ENCODE results near the gene NOL12. TPM values are rescaled to one million over a fixed set of nuclear protein-coding genes. Genes with fewer than 3 reads are reported as not detected.
"Not testable (repeated sequence)": the region's sequence is repeated elsewhere in the genome, so short reads cannot be mapped to it uniquely, and the experiment has no call there.

Gene NOL12
- total RNA-seq, 2 donors from 2014 or later = 26.2 to 34.8 TPM

- H3K4me3 Mint-ChIP-seq = no peak overlapping the region
- H3K9me3 ChIP-seq (ENCODE audit: control insufficient read depth, low read length, poor library complexity, severe bottlenecking) = no peaks in the 10 kb centered on the region
- no peak overlapping the region for H3K27ac Mint-ChIP-seq
- no peaks in the 10 kb centered on the region for H3K27me3 Mint-ChIP-seq
- ATAC-seq (no peak), DNase-seq (no peak)
- H3K36me3 Mint-ChIP-seq (ENCODE audit: low read depth) = no peaks in the 10 kb centered on the region
- peaks cover 2% of the 10 kb centered on the region for H3K4me1 Mint-ChIP-seq
Measured at GRCh38 chr22:37650463-37651136, 35.5 kb upstream of the NOL12 start.

GRCh38 chr22:37654563-37655251 is 31.4 kb upstream of the NOL12 start:
- ATAC-seq (no peak), DNase-seq (no peak)
- Mint-ChIP-seq H3K4me1 (peaks cover 21% of the 10 kb centered on the region), H3K27ac (no peak overlapping the region), H3K4me3 (no peak overlapping the region), H3K27me3 (no peaks in the 10 kb centered on the region), H3K36me3 (ENCODE audit: low read depth) (no peaks in the 10 kb centered on the region)
- no peaks in the 10 kb centered on the region for H3K9me3 ChIP-seq (ENCODE audit: control insufficient read depth, low read length, poor library complexity, severe bottlenecking)

GRCh38 chr22:37655252-37655563 is 30.9 kb upstream of the NOL12 start:
- DNase-seq (no peak), ATAC-seq (no peak)
- Mint-ChIP-seq H3K27ac (no peak overlapping the region), H3K27me3 (no peaks in the 10 kb centered on the region), H3K4me1 (peaks cover 26% of the 10 kb centered on the region), H3K4me3 (no peak overlapping the region), H3K36me3 (ENCODE audit: low read depth) (no peaks in the 10 kb centered on the region)
- no peaks in the 10 kb centered on the region for H3K9me3 ChIP-seq (ENCODE audit: control insufficient read depth, low read length, poor library complexity, severe bottlenecking)

GRCh38 chr22:37656583-37656982 is 29.6 kb upstream of the NOL12 start:
- H3K36me3 Mint-ChIP-seq (ENCODE audit: low read depth); H3K27me3 Mint-ChIP-seq: not testable (repeated sequence)

GRCh38 chr22:37657590-37658132 is 28.5 kb upstream of the NOL12 start:
- Mint-ChIP-seq H3K27ac (peak overlapping the region; percentile 92), H3K36me3 (ENCODE audit: low read depth) (peaks cover 3% of the 10 kb centered on the region)

More at GRCh38 chr22:37656583-37656982, 29.6 kb upstream of the NOL12 start:
- H3K27ac Mint-ChIP-seq = peak overlapping the region; percentile 54
- peaks cover 31% of the 10 kb centered on the region for H3K4me1 Mint-ChIP-seq
- peak overlapping the region; percentile 36 for H3K4me3 Mint-ChIP-seq
- H3K9me3 ChIP-seq (ENCODE audit: control insufficient read depth, low read length, poor library complexity, severe bottlenecking); ATAC-seq; DNase-seq: not testable (repeated sequence)

GRCh38 chr22:37658133-37659065 is 27.7 kb upstream of the NOL12 start, which contains the start of gene PDXP:
Gene PDXP, plus strand, starts transcription at chr22:37658723. Its CDS starts 60 bp downstream, at chr22:37658783.
- H3K27ac Mint-ChIP-seq = peak within 1 kb of the TSS; percentile 92
- no peaks in the 10 kb centered on the region for H3K9me3 ChIP-seq (ENCODE audit: control insufficient read depth, low read length, poor library complexity, severe bottlenecking)
- peak; percentile 97 for DNase-seq
- peak within 1 kb of the TSS; percentile 88 for H3K4me3 Mint-ChIP-seq
- peak; percentile 95 for ATAC-seq
- H3K4me1 Mint-ChIP-seq = peaks cover 38% of the 10 kb centered on the region
- no peaks in the 10 kb centered on the region for H3K27me3 Mint-ChIP-seq
- H3K36me3 Mint-ChIP-seq (ENCODE audit: low read depth) = peaks cover 3% of the 10 kb centered on the region

More at GRCh38 chr22:37657590-37658132, 28.5 kb upstream of the NOL12 start:
- Mint-ChIP-seq H3K27me3 (no peaks in the 10 kb centered on the region), H3K4me1 (peaks cover 38% of the 10 kb centered on the region), H3K4me3 (peak overlapping the region; percentile 86)
- no peaks in the 10 kb centered on the region for H3K9me3 ChIP-seq (ENCODE audit: control insufficient read depth, low read length, poor library complexity, severe bottlenecking)
- ATAC-seq (no peak), DNase-seq (no peak)

- ATAC-seq (no peak), DNase-seq (no peak)
- Mint-ChIP-seq H3K27me3 (no peaks in the 10 kb centered on the region), H3K36me3 (ENCODE audit: low read depth) (peaks cover 3% of the 10 kb centered on the region), H3K27ac (peak overlapping the region; percentile 82), H3K4me1 (peaks cover 38% of the 10 kb centered on the region), H3K4me3 (peak overlapping the region; percentile 88)
- H3K9me3 ChIP-seq (ENCODE audit: control insufficient read depth, low read length, poor library complexity, severe bottlenecking) = no peaks in the 10 kb centered on the region
Measured at GRCh38 chr22:37659066-37659896, 26.9 kb upstream of the NOL12 start.

GRCh38 chr22:37659897-37660708 is 26.0 kb upstream of the NOL12 start:
- H3K36me3 Mint-ChIP-seq (ENCODE audit: low read depth) = peaks cover 3% of the 10 kb centered on the region
- H3K4me1 Mint-ChIP-seq = peaks cover 38% of the 10 kb centered on the region
- peak overlapping the region; percentile 82 for H3K27ac Mint-ChIP-seq
- no peaks in the 10 kb centered on the region for H3K9me3 ChIP-seq (ENCODE audit: control insufficient read depth, low read length, poor library complexity, severe bottlenecking)
- no peak for DNase-seq
- H3K4me3 Mint-ChIP-seq = peak overlapping the region; percentile 88
- no peaks in the 10 kb centered on the region for H3K27me3 Mint-ChIP-seq
- ATAC-seq = no peak

- H3K4me1 Mint-ChIP-seq = peaks cover 38% of the 10 kb centered on the region
- peak overlapping the region; percentile 82 for H3K27ac Mint-ChIP-seq
- ATAC-seq (no peak), DNase-seq (no peak)
- no peaks in the 10 kb centered on the region for H3K27me3 Mint-ChIP-seq
- peaks cover 3% of the 10 kb centered on the region for H3K36me3 Mint-ChIP-seq (ENCODE audit: low read depth)
- H3K9me3 ChIP-seq (ENCODE audit: control insufficient read depth, low read length, poor library complexity, severe bottlenecking) = no peaks in the 10 kb centered on the region
- peak overlapping the region; percentile 65 for H3K4me3 Mint-ChIP-seq
Measured at GRCh38 chr22:37660709-37661045, 25.5 kb upstream of the NOL12 start.

- H3K9me3 ChIP-seq (ENCODE audit: control insufficient read depth, low read length, poor library complexity, severe bottlenecking) = no peaks in the 10 kb centered on the region
- Mint-ChIP-seq H3K36me3 (ENCODE audit: low read depth) (peaks cover 5% of the 10 kb centered on the region), H3K27me3 (no peaks in the 10 kb centered on the region), H3K4me3 (no peak overlapping the region), H3K4me1 (peaks cover 40% of the 10 kb centered on the region), H3K27ac (peak overlapping the region; percentile 32)
- DNase-seq (no peak), ATAC-seq (no peak)
Measured at GRCh38 chr22:37661160-37661924, 24.8 kb upstream of the NOL12 start.

- DNase-seq (no peak), ATAC-seq (no peak)
- H3K4me1 Mint-ChIP-seq = peaks cover 38% of the 10 kb centered on the region
- no peaks in the 10 kb centered on the region for H3K27me3 Mint-ChIP-seq
- peak overlapping the region; percentile 33 for H3K4me3 Mint-ChIP-seq
- peaks cover 5% of the 10 kb centered on the region for H3K36me3 Mint-ChIP-seq (ENCODE audit: low read depth)
- H3K9me3 ChIP-seq (ENCODE audit: control insufficient read depth, low read length, poor library complexity, severe bottlenecking) = no peaks in the 10 kb centered on the region
- peak overlapping the region; percentile 32 for H3K27ac Mint-ChIP-seq
Measured at GRCh38 chr22:37662039-37662438, 24.1 kb upstream of the NOL12 start.

Measured in T-helper 17 cell (primary cell).